ENCODE results near the gene VPS51. TPM values are rescaled to one million over a fixed set of nuclear protein-coding genes. Genes with fewer than 3 reads are reported as not detected.
A peak's percentile ranks its signal among the peaks of the same experiment; 100 is the strongest.

Gene VPS51
- total and polyA plus RNA-seq, 2 of the 13 experiments (the other 11 are each of a cell fraction or from before 2014, with no cell fraction given): 76.3 to 90.6 TPM

DNA sequence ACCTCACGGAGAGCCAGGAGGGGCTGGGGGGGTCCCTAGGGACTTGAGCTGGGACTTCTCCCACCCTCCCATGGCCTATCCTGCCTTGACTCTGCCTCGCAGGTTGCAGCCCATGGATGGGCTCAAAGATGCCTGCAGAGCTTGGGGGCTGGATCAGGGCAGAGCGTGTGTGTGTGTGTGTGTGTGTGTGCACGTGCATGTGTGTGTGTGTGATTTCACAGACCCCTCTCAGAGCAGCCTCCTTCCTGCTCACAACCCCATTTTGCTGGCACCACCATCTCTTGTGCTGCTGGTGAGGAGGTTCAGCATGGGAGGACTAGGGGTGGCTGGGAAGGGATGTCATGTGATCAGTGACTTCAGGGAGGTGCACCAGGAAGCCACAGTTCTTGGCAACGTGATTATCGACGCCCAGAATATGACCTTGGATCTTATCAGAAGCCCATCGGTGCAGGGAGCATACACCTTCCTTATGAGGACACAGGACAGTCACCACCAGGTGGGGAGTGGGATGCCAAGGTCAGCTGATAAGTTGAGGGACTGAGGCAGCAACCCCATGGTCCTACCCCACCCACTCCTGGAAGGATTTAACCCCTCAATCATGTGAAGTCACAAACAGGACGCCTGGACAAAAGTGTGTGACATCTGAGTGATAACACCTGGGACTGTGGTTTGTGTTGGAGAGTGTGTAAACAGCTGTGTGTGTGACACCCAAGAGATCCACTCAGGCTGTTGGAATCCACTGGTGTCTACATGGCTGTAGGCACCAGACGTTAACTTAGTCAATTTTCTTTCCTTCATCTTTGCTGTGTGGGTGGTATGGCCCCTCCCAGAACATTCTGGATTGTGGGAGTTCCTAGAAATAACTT, 35.8 kb upstream of the VPS51 start (continued):
- TF ChIP-seq, protein P1, sequence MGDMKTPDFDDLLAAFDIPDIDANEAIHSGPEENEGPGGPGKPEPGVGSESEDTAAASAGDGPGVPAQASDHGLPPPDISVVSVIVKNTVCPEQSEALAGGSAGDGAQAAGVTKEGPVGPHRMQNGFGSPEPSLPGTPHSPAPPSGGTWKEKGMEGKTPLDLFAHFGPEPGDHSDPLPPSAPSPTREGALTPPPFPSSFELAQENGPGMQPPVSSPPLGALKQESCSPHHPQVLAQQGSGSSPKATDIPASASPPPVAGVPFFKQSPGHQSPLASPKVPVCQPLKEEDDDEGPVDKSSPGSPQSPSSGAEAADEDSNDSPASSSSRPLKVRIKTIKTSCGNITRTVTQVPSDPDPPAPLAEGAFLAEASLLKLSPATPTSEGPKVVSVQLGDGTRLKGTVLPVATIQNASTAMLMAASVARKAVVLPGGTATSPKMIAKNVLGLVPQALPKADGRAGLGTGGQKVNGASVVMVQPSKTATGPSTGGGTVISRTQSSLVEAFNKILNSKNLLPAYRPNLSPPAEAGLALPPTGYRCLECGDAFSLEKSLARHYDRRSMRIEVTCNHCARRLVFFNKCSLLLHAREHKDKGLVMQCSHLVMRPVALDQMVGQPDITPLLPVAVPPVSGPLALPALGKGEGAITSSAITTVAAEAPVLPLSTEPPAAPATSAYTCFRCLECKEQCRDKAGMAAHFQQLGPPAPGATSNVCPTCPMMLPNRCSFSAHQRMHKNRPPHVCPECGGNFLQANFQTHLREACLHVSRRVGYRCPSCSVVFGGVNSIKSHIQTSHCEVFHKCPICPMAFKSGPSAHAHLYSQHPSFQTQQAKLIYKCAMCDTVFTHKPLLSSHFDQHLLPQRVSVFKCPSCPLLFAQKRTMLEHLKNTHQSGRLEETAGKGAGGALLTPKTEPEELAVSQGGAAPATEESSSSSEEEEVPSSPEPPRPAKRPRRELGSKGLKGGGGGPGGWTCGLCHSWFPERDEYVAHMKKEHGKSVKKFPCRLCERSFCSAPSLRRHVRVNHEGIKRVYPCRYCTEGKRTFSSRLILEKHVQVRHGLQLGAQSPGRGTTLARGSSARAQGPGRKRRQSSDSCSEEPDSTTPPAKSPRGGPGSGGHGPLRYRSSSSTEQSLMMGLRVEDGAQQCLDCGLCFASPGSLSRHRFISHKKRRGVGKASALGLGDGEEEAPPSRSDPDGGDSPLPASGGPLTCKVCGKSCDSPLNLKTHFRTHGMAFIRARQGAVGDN (CRISPR knock-in tag; IDR thresholded peaks at IDR 0.05): peak; percentile 49
- TF ChIP-seq TRIM24 (CRISPR knock-in tag; IDR thresholded peaks at IDR 0.05) (no peak), ZNF10 (CRISPR knock-in tag; IDR thresholded peaks at IDR 0.05; ENCODE audit: borderline replicate concordance, low read depth) (no peak), ASH2L (IDR thresholded peaks at IDR 0.05; ENCODE audit: insufficient read length, low read depth, low read length) (no peak)
- TF ChIP-seq, protein P2, sequence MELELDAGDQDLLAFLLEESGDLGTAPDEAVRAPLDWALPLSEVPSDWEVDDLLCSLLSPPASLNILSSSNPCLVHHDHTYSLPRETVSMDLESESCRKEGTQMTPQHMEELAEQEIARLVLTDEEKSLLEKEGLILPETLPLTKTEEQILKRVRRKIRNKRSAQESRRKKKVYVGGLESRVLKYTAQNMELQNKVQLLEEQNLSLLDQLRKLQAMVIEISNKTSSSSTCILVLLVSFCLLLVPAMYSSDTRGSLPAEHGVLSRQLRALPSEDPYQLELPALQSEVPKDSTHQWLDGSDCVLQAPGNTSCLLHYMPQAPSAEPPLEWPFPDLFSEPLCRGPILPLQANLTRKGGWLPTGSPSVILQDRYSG (CRISPR knock-in tag; IDR thresholded peaks at IDR 0.05): no peak
- TF ChIP-seq, protein P3, sequence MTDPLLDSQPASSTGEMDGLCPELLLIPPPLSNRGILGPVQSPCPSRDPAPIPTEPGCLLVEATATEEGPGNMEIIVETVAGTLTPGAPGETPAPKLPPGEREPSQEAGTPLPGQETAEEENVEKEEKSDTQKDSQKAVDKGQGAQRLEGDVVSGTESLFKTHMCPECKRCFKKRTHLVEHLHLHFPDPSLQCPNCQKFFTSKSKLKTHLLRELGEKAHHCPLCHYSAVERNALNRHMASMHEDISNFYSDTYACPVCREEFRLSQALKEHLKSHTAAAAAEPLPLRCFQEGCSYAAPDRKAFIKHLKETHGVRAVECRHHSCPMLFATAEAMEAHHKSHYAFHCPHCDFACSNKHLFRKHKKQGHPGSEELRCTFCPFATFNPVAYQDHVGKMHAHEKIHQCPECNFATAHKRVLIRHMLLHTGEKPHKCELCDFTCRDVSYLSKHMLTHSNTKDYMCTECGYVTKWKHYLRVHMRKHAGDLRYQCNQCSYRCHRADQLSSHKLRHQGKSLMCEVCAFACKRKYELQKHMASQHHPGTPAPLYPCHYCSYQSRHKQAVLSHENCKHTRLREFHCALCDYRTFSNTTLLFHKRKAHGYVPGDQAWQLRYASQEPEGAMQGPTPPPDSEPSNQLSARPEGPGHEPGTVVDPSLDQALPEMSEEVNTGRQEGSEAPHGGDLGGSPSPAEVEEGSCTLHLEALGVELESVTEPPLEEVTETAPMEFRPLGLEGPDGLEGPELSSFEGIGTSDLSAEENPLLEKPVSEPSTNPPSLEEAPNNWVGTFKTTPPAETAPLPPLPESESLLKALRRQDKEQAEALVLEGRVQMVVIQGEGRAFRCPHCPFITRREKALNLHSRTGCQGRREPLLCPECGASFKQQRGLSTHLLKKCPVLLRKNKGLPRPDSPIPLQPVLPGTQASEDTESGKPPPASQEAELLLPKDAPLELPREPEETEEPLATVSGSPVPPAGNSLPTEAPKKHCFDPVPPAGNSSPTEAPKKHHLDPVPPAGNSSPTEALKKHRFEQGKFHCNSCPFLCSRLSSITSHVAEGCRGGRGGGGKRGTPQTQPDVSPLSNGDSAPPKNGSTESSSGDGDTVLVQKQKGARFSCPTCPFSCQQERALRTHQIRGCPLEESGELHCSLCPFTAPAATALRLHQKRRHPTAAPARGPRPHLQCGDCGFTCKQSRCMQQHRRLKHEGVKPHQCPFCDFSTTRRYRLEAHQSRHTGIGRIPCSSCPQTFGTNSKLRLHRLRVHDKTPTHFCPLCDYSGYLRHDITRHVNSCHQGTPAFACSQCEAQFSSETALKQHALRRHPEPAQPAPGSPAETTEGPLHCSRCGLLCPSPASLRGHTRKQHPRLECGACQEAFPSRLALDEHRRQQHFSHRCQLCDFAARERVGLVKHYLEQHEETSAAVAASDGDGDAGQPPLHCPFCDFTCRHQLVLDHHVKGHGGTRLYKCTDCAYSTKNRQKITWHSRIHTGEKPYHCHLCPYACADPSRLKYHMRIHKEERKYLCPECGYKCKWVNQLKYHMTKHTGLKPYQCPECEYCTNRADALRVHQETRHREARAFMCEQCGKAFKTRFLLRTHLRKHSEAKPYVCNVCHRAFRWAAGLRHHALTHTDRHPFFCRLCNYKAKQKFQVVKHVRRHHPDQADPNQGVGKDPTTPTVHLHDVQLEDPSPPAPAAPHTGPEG (CRISPR knock-in tag; IDR thresholded peaks at IDR 0.05): no peak
- TF ChIP-seq, protein P4, sequence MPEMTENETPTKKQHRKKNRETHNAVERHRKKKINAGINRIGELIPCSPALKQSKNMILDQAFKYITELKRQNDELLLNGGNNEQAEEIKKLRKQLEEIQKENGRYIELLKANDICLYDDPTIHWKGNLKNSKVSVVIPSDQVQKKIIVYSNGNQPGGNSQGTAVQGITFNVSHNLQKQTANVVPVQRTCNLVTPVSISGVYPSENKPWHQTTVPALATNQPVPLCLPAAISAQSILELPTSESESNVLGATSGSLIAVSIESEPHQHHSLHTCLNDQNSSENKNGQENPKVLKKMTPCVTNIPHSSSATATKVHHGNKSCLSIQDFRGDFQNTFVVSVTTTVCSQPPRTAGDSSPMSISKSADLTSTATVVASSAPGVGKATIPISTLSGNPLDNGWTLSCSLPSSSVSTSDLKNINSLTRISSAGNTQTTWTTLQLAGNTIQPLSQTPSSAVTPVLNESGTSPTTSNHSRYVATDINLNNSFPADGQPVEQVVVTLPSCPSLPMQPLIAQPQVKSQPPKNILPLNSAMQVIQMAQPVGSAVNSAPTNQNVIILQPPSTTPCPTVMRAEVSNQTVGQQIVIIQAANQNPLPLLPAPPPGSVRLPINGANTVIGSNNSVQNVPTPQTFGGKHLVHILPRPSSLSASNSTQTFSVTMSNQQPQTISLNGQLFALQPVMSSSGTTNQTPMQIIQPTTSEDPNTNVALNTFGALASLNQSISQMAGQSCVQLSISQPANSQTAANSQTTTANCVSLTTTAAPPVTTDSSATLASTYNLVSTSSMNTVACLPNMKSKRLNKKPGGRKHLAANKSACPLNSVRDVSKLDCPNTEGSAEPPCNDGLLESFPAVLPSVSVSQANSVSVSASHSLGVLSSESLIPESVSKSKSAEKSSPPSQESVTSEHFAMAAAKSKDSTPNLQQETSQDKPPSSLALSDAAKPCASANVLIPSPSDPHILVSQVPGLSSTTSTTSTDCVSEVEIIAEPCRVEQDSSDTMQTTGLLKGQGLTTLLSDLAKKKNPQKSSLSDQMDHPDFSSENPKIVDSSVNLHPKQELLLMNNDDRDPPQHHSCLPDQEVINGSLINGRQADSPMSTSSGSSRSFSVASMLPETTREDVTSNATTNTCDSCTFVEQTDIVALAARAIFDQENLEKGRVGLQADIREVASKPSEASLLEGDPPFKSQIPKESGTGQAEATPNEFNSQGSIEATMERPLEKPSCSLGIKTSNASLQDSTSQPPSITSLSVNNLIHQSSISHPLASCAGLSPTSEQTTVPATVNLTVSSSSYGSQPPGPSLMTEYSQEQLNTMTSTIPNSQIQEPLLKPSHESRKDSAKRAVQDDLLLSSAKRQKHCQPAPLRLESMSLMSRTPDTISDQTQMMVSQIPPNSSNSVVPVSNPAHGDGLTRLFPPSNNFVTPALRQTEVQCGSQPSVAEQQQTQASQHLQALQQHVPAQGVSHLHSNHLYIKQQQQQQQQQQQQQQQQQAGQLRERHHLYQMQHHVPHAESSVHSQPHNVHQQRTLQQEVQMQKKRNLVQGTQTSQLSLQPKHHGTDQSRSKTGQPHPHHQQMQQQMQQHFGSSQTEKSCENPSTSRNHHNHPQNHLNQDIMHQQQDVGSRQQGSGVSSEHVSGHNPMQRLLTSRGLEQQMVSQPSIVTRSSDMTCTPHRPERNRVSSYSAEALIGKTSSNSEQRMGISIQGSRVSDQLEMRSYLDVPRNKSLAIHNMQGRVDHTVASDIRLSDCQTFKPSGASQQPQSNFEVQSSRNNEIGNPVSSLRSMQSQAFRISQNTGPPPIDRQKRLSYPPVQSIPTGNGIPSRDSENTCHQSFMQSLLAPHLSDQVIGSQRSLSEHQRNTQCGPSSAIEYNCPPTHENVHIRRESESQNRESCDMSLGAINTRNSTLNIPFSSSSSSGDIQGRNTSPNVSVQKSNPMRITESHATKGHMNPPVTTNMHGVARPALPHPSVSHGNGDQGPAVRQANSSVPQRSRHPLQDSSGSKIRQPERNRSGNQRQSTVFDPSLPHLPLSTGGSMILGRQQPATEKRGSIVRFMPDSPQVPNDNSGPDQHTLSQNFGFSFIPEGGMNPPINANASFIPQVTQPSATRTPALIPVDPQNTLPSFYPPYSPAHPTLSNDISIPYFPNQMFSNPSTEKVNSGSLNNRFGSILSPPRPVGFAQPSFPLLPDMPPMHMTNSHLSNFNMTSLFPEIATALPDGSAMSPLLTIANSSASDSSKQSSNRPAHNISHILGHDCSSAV (CRISPR knock-in tag; IDR thresholded peaks at IDR 0.05; ENCODE audit: borderline replicate concordance): no peak
